ENCODE data around the gene RTP3. TPM values are rescaled to one million over a fixed set of nuclear protein-coding genes. Genes with fewer than 3 reads are reported as not detected.
"Not testable (repeated sequence)": the region's sequence is repeated elsewhere in the genome, so short reads cannot be mapped to it uniquely, and the experiment has no call there.

The RTP3 gene
- total and polyA plus RNA-seq, 10 donors = not detected

- intact Hi-C loops (cut with DNase I; ENCODE audit: low total_unique reads) = no loop called here
- TF ChIP-seq POLR2AphosphoS5 (IDR thresholded peaks at IDR 0.05) = no peak
- TF ChIP-seq POLR2A (IDR thresholded peaks at IDR 0.05) = no peak
- TF ChIP-seq, protein P1, sequence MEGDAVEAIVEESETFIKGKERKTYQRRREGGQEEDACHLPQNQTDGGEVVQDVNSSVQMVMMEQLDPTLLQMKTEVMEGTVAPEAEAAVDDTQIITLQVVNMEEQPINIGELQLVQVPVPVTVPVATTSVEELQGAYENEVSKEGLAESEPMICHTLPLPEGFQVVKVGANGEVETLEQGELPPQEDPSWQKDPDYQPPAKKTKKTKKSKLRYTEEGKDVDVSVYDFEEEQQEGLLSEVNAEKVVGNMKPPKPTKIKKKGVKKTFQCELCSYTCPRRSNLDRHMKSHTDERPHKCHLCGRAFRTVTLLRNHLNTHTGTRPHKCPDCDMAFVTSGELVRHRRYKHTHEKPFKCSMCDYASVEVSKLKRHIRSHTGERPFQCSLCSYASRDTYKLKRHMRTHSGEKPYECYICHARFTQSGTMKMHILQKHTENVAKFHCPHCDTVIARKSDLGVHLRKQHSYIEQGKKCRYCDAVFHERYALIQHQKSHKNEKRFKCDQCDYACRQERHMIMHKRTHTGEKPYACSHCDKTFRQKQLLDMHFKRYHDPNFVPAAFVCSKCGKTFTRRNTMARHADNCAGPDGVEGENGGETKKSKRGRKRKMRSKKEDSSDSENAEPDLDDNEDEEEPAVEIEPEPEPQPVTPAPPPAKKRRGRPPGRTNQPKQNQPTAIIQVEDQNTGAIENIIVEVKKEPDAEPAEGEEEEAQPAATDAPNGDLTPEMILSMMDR (IDR thresholded peaks at IDR 0.05 in 8 of 11, conservative IDR thresholded peaks at IDR 0.05 in 3 of 11) = no peak
- H3K27me3 ChIP-seq (replicated peaks in 1 of 7) = peaks cover 0 to 4% (median 0%) of the 10 kb centered on the region in 7 donors
- no peak for DNase-seq
- H3K27ac ChIP-seq = no peak overlapping the region
- peaks cover 0 to 5% (median 0%) of the 10 kb centered on the region in 6 donors for H3K36me3 ChIP-seq
- peaks cover 0 to 10% (median 1%) of the 10 kb centered on the region in 6 donors for H3K4me1 ChIP-seq
- 80 to 95% (median 87%) methylated on average over 1 of the region's 1 CpG for WGBS, 5 donors
- H3K4me3 ChIP-seq = no peak overlapping the region
- no peaks in the 10 kb centered on the region for H3K9me3 ChIP-seq
These were observed 49.2 kb downstream of the RTP3 start for GRCh38 chr3:46546896-46547440.

DNA sequence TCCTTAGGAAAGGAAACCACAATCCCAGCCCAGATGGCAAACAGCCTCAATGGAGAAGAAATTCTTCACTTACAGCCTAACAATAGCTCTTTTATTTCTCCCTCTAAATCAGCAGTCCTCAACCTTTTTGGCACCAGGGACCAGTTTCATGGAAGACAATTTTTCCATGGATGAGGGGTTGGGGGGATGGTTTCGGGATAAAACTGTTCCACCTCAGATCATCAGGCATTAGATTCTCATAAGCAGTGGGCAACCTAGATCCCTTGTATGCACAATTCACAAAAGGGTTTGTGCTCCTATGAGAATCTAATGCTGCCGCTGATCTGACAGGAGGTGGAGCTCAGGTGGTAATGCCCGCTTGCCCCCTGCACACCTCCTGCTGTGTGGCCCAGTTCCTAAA, 50.8 kb downstream of the RTP3 start:
- intact Hi-C loops (cut with DNase I; ENCODE audit: low total_unique reads); H3K36me3 ChIP-seq; H3K27ac ChIP-seq; H3K4me3 ChIP-seq; H3K27me3 ChIP-seq (replicated peaks in 1 of 7); H3K9me3 ChIP-seq; DNase-seq: not testable (repeated sequence)
- 95 to 99% (median 97%) methylated on average over 3 of the region's 3 CpGs for WGBS, 5 donors
- peaks cover 0 to 15% (median 0%) of the 10 kb centered on the region in 6 donors for H3K4me1 ChIP-seq

- Histone ChIP-seq H3K36me3 (peaks cover 0 to 5% (median 0%) of the 10 kb centered on the region in 6 donors), H3K27me3 (replicated peaks in 1 of 7) (peaks cover 0 to 5% (median 0%) of the 10 kb centered on the region in 7 donors), H3K27ac (no peak overlapping the region), H3K4me3 (no peak overlapping the region), H3K4me1 (peaks cover 0 to 15% (median 0%) of the 10 kb centered on the region in 6 donors), H3K9me3 (no peaks in the 10 kb centered on the region)
- intact Hi-C loops (cut with DNase I; ENCODE audit: low total_unique reads) = no loop called here
- WGBS, 5 donors = 32 to 61% (median 51%) methylated on average over 4 of the region's 4 CpGs
- no peak for DNase-seq
- TF ChIP-seq, protein P1 (IDR thresholded peaks at IDR 0.05 in 8 of 11, conservative IDR thresholded peaks at IDR 0.05 in 3 of 11) = no peak
- TF ChIP-seq POLR2AphosphoS5 (IDR thresholded peaks at IDR 0.05) (no peak), POLR2A (IDR thresholded peaks at IDR 0.05) (no peak)
These were observed 51.7 kb downstream of the RTP3 start for GRCh38 chr3:46549408-46549904.

- peaks cover 0 to 15% (median 0%) of the 10 kb centered on the region in 6 donors for H3K4me1 ChIP-seq
- peaks cover 0 to 5% (median 0%) of the 10 kb centered on the region in 7 donors for H3K27me3 ChIP-seq (replicated peaks in 1 of 7)
- 33 to 86% (median 52%) methylated on average over 1 of the region's 1 CpG for WGBS, 5 donors
- DNase-seq = no peak
- TF ChIP-seq, protein P1 (IDR thresholded peaks at IDR 0.05 in 8 of 11, conservative IDR thresholded peaks at IDR 0.05 in 3 of 11) = no peak
- no peak for TF ChIP-seq POLR2A (IDR thresholded peaks at IDR 0.05)
- no peak for TF ChIP-seq POLR2AphosphoS5 (IDR thresholded peaks at IDR 0.05)
- H3K4me3 ChIP-seq = no peak overlapping the region
- intact Hi-C loops (cut with DNase I; ENCODE audit: low total_unique reads) = no loop called here
- no peaks in the 10 kb centered on the region for H3K36me3 ChIP-seq
- H3K9me3 ChIP-seq = no peaks in the 10 kb centered on the region
- H3K27ac ChIP-seq = no peak overlapping the region
These were observed 52.2 kb downstream of the RTP3 start for GRCh38 chr3:46549989-46550388.

Other genes starting within 250 kb of the RTP3 start
- 10 to 100 TPM; 14.3 to 54.4 (median 26.7) TPM for gene CCR2, start 143.9 kb upstream of the RTP3 start, total RNA-seq
- gene CCR2, start 143.9 kb upstream of the RTP3 start, polyA plus RNA-seq = 1 to 10 TPM; 2.0 to 5.8 (median 5.0) TPM
- gene CCR5, start 127.0 kb upstream of the RTP3 start, total RNA-seq = 10 to 100 TPM in 3 of 7 donors, 1 to 10 TPM in 4; 5.0 to 15.5 (median 9.5) TPM
- gene CCR5, start 127.0 kb upstream of the RTP3 start, polyA plus RNA-seq = 1 to 10 TPM; 2.0 to 5.8 (median 2.4) TPM
- 10 to 100 TPM in 6 of 7 donors, 1 to 10 TPM in 1; 9.9 to 21.7 (median 15.5) TPM for gene CCRL2, start 90.7 kb upstream of the RTP3 start, total RNA-seq
- 10 to 100 TPM in 1 of 3 donors, 1 to 10 TPM in 2; 4.8 to 12.0 (median 5.6) TPM for gene CCRL2, start 90.7 kb upstream of the RTP3 start, polyA plus RNA-seq
- 100 to 1,000 TPM in 3 of 7 donors, 10 to 100 TPM in 4; 48.2 to 598 (median 63.2) TPM for gene LTF, start 33.1 kb upstream of the RTP3 start, total RNA-seq
- gene LTF, start 33.1 kb upstream of the RTP3 start, polyA plus RNA-seq = 10 to 100 TPM; 15.2 to 34.7 (median 16.7) TPM
- gene LRRC2, start 68.3 kb downstream of the RTP3 start, total RNA-seq = 10 to 100 TPM in 1 of 7 donors, 1 to 10 TPM in 6; 3.4 to 10.9 (median 5.8) TPM
- 1 to 10 TPM in 1 of 3 donors, under 1 TPM in 2; 0.59 to 1.8 (median 0.83) TPM for gene LRRC2, start 68.3 kb downstream of the RTP3 start, polyA plus RNA-seq
- not detected for gene FAM240A, start 114.5 kb downstream of the RTP3 start, total RNA-seq
- gene FAM240A, start 114.5 kb downstream of the RTP3 start, polyA plus RNA-seq = under 1 TPM in 1 of 3 donors, not detected in 2; 0.13 TPM
- gene ALS2CL, start 195.7 kb downstream of the RTP3 start, total RNA-seq = 10 to 100 TPM; 16.3 to 45.7 (median 29.8) TPM
- gene ALS2CL, start 195.7 kb downstream of the RTP3 start, polyA plus RNA-seq = 10 to 100 TPM in 2 of 3 donors, 1 to 10 TPM in 1; 7.9 to 61.2 (median 34.9) TPM
- gene TMIE, start 203.4 kb downstream of the RTP3 start, total RNA-seq = 1 to 10 TPM in 2 of 7 donors, under 1 TPM in 3, not detected in 2; 0.23 to 1.6 (median 0.74) TPM
- under 1 TPM; 0.48 to 0.77 (median 0.61) TPM for gene TMIE, start 203.4 kb downstream of the RTP3 start, polyA plus RNA-seq
- under 1 TPM in 2 of 7 donors, not detected in 5; 0.14 to 0.34 TPM for gene PRSS50, start 219.9 kb downstream of the RTP3 start, total RNA-seq
- not detected for gene PRSS50, start 219.9 kb downstream of the RTP3 start, polyA plus RNA-seq

All from spleen (tissue), 11 donors.